Cerebellar nuclear complex (tissue), 1 donor: ENCODE results near the gene KLHL3.
"Not testable (repeated sequence)": the region's sequence is repeated elsewhere in the genome, so short reads cannot be mapped to it uniquely, and the experiment has no call there.

Experiments
- DNase-seq, 2 experiments: peaks; one replicate each; lab custom pipeline; 2025; lab: John Stamatoyannopoulos, UW

The KLHL3 gene

DNA sequence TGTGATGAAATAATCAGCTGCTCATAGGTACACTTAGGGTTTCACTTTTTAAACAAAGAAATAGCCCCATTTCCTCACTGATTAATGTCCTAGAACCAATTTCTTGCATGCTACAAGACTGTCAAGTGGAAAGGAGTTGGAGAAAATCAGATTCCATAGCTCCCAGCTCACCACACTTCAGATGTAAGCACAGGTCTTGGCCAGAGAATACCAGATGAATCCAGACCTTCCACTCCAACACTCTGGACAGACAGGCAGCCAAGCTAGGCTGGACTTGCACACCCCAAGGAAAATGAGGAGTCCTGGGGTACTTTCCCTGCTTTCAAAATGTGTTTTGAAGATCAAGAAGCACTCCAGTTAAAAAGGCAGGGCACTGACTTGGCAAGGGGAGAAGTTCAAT, 68.5 kb downstream of the KLHL3 start:
- no peak for DNase-seq

DNA sequence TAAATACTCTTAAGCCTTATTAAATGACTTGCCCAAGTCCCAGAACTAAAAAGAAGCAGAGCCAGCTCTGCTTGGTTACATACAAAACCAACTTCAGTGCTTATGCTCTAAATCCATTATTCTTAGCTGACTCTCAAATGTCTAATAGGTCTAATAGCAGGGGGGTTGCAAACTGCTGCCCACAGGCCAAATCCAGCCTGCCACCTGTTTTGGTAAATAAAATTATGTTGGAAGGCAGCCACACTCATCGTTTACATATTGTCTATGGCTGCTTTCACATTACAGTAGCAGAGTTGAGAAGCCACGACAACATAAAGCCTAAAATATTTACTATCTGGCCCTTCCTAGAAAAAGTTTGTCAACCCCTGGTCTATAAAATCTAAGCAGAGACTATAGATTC, 69.0 kb downstream of the KLHL3 start:
- DNase-seq, result no peak

DNA sequence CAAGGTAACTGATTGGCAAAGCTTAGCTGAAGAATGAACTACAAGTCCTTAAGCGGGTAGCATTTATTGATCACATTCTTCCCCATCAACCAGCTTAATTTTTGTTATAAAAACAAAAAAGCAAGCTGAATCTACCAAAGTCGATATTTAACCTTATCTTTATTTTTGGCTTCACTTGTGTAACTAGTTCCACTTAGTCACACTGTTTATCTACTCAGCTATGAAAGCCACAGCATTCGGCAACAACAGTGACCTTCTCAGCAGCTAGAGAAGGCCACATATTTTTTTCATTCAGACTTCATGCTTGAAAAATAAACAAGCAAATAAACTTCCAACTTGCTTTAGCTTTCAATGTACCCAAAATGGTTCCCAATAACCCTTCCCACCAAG, 69.4 kb downstream of the KLHL3 start:
- DNase-seq, result no peak

DNA sequence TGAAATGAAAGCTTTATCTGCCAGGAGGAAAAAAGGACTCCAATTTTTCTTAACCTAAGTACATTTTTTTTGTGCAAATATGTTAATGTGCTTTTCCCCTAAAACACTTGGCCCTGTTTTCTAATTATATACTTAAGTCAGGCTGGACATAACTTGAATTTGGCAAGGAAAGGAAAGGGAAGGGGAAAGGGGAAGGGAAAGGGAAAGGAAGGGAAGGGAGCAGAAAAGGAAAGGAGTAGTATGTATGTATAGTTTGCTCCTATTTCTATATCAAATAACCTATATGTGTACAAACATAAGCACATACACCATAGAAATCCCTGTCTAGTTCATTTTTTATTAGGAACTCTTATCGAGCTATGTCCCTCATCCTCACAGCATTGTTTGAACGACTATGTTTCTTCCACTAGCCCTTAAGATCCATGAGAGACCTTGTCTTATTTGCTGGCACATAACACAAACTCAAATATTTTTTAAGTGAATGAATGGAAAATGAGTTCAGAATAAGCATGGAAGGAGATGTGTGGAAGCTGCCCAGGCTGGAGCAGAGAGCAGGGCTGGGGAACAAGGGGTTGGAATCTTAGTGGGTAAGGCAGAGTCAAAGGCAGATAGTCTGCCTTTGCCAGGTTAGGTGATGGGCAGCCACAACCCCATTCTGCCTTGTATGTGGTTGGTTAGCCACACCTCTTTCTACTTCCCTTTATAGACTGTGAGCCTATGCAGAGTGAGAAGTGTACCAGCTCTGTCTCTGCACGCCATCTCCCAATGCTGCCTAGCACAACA, 70.0 kb downstream of the KLHL3 start:
- DNase-seq, result no peak

DNA sequence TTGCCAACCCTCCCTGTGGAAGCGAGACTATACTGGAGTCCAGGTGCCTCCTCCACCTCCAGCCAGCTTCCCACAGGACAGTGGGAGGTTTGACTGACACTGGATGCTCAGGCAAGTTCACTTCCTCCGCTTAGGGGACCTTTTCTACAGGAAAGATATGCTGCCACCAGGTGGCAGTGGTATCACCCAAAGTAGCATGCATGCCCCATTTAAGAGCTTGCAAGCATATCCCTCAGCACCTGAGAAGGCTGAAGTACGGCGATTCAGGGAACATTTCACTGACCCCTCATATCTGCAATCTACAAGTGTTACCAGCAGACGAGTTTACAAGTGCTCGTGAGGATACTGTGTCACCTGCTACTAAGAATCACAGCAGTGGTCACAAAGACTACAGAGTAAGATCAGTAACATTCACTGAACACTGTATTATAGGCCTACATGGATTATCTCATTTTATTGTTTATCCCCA, 75.5 kb downstream of the KLHL3 start:
- DNase-seq, result peak; percentile 37 to 73

DNA sequence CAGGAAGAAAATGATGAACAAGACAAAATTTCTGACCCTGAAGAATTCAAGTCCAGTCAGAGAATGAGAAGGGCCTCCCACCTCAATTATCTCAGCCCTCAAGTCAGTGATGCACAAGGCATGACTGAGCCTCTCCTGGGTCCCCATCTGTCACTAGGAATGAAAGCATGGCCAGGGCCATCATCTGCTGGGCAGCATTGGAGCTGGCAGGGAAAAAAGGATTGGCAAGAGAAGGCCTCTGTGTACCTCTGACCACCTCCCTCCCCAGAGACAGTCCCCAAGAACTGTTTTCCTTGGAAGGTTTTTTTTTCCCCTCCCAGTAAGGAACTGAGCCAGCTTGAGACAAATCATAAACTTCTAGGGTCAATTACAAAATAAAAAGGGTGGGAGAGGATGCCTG, 76.7 kb downstream of the KLHL3 start:
- no peak for DNase-seq

DNA sequence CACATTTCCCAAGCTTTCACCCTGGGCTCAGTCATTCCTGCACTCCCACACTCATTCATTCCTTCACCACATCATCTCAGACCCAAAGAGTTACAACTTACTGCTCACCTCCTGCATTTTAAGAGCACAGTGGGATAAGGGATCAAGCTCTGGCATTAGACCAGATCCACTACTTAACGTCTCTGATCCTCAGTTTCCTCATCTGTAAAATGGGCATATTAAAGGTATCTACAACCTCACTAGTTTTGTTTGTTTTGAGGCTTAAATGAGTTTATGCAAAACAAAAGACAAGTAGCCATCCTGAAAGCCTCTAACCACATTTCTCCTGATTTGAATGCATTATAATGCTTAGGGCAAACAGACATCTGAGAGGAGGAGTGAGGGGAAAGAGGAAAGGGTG, 77.6 kb downstream of the KLHL3 start:
- DNase-seq, result no peak

DNA sequence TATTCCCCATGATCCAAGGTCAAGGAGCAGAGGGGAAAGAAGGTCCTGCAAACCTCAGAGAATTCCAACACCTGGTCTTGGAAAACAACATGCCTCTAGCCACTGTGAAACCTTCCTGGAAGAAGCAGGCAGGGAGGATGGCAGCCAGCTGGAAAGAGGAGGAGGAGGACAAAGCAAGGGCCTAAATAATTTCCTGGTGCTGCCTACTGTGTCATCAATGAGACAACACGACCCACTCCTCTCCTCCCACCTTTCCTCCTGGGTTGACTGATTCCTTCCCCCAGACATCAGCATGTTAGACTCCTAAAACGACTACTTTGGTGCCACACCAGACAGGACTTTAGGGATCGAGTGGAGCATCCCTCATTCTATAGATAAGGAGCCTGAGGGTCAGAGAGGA, 78.8 kb downstream of the KLHL3 start:
- no peak for DNase-seq

DNA sequence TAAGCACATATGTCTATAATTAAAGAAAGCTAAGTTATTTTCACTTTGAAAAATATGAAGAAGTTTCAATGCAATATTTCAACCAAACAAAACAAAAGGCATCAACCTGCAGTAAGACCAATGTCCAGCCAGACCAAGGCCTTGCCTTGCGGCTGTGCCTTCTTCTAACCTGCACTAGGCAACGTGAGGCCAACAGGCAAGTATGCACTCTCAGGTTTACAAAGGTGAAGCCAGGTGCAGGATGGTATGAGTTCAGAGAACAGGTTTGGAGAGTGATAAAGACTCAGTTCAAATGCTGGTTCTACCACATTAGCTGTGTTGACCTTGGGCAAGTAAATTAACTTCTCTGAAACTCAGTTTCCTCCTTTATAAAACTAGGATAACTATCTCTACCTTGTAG, 79.3 kb downstream of the KLHL3 start:
- DNase-seq, result no peak

DNA sequence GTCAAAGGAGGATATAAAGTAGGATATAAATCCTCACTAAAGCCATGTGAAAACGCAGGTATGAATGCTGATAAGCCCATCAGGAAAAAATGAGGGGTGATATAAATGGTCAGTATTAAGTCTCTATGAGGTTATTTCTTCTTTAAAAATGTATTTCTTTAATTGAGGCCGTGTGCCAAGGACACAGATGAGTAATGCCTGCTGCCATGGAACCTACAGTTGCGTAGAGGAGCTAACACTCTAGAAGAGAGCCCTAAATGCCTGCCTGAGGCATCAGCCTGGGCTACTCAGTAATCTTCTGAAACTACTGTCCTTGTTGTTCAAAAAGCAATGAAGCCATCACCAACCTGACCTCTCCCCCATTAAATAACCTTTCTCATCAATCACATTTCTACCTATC, 84.9 kb downstream of the KLHL3 start:
- DNase-seq, result no peak

DNA sequence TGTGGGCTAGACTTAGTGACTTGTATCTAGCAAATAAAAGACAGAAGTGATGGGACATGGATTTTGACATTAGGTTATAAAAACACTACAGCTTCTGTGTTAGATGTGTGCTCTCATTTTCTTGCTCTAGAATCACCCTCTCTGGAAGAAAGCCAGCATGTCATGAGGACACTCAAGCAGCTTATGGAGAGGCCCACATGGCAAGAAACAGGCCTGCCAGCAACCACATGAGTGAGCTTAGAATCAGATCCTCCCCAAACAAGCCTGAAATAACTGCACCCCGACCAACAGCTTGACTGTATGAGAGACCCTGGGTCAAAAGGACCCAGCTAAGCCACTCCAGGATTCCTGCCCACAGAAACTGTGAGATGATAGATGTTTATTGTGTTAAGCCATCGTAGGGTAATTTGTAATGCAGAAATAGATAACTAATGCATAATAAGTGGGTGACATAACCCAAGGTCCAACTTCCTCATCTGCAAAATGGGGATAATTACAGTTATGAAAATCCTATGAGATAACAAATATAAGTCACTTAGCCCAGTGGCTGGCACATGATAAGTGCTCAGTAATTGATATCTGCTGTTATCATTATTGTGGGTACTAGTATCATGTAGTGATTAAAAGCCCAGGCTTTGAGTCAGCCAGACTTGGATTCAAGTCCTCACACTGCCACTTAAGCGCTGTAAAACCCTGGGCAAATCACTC, 86.5 kb downstream of the KLHL3 start:
- peak; percentile 73 for DNase-seq

DNA sequence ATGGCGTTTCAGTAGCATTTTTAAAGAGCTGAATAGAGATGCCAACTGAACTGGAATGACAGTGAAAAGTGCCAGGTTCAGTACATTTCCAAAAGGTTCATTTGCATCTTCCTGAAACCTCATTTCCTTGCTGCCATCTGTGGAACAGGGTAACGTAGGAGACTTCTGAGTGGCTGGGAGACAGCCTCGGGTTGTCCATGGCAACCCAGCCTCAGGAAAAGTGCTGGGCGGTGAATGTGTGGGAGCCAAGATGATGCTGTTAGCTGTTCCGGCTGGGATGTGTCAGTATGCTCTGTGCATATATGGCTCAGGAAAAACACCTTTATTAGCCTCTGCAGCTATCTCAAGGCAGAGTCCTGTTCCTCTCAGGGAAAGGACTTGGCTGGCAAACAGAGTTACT, 87.5 kb downstream of the KLHL3 start:
- DNase-seq, result peak; percentile 94 to 98

DNA sequence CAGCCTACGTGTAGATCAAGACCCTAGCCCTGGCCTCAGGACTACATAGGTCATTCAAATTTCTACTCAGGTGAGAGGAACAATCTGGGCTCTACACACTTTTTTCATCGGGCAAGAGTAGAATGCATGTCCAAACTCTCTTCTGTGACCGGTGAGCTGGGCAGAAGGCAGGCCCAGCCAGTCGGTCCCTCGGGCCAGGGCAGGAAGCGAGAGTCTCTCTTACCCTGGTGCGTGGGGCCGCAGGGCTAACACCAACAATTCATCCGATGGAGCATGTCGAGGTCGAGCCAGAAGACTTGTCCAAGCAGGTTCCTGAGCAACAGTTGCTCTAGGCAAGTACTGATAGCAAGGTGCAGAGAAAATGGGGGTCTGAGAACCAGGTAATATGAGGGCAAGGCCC, 88.5 kb downstream of the KLHL3 start:
- DNase-seq, result no peak

DNA sequence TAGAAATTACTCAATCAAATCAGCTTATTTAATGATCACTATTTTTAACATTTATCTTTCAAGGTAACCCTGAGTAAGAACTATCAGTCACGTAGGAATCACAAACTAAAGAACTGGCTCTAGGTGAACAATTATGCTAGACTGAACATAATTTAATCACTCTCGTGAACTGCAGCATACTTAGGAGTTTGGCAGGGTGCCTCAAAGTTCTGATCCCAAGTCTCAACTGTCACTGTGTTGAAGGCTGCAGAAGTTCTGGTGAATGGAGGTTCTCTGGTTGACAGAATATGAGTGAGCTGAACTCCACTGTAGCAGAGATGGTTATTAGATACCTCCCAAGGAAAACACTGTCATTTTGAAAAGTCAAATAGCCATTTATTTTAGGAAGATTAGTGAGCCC, 89.1 kb downstream of the KLHL3 start:
- no peak for DNase-seq

DNA sequence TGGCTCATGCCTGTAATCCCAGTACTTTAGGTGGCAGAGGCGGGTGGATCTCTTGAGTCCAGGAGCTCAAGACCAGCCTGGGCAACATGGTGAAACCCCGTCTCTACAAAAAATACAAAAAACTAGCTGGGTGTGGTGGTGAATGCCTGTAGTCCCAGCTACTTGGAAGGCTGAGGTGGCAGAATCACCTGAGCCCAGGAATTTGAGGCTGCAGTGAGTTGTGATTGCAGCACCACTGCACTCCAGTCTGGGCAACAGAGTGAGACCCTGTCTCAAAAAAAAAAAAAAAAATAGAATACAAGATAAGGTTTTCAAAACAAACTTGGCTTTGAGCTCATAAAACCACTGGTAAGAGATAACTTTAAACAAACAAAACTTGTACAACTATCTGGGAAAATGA, 92.8 kb downstream of the KLHL3 start:
- DNase-seq, result not testable (repeated sequence)

DNA sequence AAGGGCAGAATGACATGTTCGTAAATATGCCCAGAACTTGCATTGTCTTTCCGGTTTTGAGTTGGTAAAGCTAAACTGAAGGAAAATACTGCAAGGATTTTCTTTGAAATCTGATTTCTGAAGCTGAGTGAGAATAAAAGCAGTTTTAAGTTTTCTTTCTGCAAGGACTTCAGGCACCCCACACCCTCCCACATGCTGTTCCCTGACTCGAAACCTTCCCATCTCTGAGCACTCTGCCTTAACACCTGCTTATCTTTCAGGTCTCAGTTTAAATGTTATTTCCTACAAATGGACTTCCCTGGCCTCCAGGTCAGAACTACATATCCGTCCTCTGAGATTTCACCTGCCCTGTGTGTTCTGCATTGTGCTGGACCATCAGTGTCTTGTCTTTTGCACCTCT, 93.8 kb downstream of the KLHL3 start:
- no peak for DNase-seq

DNA sequence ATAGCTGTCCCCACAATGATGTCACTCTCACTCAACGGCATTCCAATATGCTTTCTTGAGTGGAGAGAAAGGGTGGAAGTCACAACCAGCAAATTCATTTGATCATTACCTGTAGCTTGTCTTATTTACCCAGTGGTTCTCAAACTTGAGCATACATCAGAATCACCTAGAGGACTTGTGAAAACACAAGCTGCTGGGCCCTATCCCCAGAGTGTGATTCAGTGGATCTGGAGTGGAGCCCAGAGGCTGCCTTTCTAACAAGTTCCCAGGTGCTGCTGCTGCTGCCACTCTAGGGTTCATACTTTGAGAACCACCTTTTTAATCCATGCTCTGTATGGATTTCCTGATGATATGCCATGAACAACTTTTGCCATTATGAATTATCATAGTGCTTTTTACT, 94.7 kb downstream of the KLHL3 start:
- DNase-seq, result no peak

DNA sequence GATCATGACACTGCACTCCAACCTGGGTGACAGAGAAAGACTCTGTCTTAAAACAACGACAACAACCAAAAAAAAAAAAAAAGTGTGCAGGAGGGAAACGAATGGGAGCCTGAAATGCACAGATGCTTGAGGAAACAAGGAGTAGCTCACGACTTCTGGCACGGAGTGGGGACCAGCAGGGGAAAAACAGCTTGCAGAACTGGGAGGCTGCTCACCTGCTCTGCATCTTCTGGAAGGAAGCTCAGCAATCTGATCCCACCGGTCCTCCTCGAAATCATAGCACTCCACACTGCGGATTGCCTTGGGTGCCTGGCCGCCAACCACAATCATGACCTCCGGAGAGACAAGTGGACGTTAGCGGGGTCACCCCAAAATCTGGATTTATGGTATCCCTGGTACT, 96.2 kb downstream of the KLHL3 start:
- peak in 1 of 2 experiments; percentile 54 for DNase-seq

DNA sequence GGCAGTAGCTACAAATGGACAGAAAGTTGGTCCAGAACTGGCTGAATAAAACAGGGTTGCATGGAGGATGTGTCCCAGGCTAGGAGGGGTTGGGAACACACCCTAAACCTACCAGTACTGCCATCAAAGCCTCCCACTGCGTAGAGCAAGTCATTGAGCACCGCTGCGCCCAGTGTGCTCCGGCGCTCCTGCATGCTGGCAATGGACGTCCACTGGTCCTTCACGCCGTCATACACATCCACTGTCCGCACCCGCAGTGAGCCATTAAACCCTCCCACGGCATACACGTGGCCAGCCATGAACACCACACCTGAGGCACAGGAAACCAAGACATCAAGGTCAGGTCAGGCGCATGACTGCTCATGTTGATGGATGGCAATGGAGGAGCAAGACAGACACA, 97.0 kb downstream of the KLHL3 start:
- no peak for DNase-seq

DNA sequence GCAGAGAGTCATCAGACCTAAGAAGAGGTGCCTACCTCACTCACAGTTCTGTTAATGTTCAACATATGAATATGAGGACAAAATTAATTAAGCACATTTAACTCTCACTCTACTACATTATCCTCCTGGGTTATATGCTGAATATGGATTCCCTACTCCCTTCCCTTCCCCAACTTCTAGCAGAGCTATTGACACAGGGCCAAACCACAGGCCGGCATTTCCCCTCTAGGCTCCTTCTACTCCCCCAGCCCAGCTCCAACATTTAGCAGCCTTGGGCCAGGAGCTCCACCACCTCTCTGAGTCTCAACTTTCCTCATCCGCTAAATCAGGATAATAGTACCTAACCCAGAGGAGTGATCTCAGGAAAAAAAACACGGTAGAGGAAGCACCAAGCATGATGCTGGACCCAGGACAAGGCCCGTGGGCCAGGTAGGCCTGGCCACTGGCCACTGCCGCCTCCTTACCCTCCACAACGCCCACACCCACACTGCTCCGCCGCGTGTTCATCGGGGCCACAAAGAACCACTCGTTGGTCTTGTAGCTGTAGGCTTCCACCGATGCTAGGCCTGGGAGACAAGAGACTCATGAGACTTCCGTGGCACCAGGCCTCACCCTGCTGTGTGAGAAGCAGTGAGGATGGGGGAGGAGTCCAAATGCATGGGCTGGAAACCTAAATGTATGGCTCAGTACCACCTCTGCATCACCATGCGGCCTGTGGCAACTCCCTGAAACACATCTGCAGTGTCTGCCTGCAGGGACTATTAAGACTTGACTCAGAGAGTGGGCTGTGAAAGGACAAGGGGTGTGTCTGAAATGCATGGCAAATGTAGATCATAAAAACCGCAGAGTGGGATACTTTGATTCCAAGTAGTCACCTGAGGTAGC, 98.8 kb downstream of the KLHL3 start:
- DNase-seq, result no peak

DNA sequence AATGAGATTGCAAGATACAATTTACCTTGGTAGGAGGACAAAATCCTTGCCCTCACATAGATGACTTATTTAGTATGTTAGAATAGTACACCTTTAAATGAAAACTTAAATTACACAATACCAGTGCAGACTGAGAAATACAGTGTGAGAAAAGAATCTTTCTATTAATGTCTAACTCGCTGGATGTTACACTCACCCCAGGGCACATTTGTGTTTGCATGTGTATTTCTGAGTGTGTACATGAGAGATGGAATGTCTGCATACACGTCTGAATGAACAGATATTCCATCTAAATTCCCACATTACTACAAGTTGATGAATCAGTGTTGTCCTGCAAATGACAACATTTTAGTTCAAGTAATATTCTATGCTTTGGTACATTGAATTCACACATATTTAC, 99.8 kb downstream of the KLHL3 start:
- no peak for DNase-seq

DNA sequence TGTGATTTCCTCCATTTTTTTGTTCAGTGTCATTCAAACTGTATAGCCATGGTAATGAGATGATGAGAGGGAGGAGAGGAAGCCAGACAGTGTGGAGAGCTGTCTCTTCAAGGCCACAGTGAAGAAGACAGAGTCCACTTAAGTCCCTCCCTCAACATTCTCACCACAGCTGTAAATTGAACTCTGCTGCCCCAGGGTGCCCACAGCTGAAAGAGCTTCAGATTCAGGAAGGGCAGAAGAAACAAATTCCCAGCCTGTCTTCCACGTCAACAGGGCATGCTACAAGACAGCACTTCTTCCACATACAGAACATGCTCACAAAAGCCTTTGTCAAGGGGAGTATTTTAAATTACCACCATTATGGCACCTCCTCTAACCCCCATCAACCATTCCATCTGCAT, 100.4 kb downstream of the KLHL3 start:
- DNase-seq, result no peak

DNA sequence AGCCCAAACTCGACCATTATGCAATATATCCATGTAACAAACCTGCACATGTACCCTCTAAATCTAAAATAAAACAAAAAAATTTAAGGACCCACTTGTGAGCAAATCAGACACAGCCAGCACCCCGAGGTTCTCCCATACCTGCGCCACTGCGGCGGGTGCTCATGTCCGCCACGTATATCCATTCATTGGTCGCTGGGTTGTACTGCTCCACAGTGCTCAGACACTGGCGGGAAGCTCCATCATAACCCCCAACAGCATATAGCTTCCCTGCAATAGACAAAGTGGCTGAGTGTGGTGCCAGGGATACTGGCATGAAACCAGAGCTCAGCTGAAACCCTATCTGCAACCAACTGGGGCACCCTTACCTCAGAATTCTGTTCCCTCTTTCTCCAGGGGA, 102.0 kb downstream of the KLHL3 start:
- no peak for DNase-seq
